Activated T-helper 17 cell treated with anti-CD3 and anti-CD28 coated beads, Interleukin-2, amount 50 U/mL, for 72 hours (primary cell): ENCODE data around the gene GPRC5B. TPM values are rescaled to one million over a fixed set of nuclear protein-coding genes. Genes with fewer than 3 reads are reported as not detected.

Source experiments
- ATAC-seq: fragments of 150-1000 bp; cut with Tn5 transposase; replicated peaks from 2 replicates; pipeline ENCODE4 v1.10.0; 2021; ENCODE audit warnings: mild to moderate bottlenecking, moderate library complexity
- H3K27ac Mint-ChIP-seq: one replicate; pipeline ENCODE4 v1.8.0; 2022; ENCODE audit warnings: mixed read lengths
- H3K27me3 Mint-ChIP-seq: one replicate; pipeline ENCODE4 v1.8.0; 2022; ENCODE audit warnings: mixed read lengths
- H3K36me3 Mint-ChIP-seq: one replicate; pipeline ENCODE4 v1.8.0; 2022; ENCODE audit warnings: low read depth, mild to moderate bottlenecking, mixed read lengths
- H3K4me1 Mint-ChIP-seq: one replicate; pipeline ENCODE4 v1.8.0; 2022; ENCODE audit warnings: mixed read lengths
- H3K4me3 Mint-ChIP-seq: one replicate; pipeline ENCODE4 v1.8.0; 2022; ENCODE audit warnings: mild to moderate bottlenecking, mixed read lengths
- H3K9me3 Mint-ChIP-seq: one replicate; pipeline ENCODE4 v1.8.0; 2022; ENCODE audit warnings: mixed read lengths
- total RNA-seq, 2 donors: library from RNA; stranded (reverse); gene quantifications; one replicate each; pipeline ENCODE4 v1.2.3, GENCODE V29; 2022

Gene GPRC5B
- total RNA-seq, 2 donors from 2014 or later: not detected

DNA sequence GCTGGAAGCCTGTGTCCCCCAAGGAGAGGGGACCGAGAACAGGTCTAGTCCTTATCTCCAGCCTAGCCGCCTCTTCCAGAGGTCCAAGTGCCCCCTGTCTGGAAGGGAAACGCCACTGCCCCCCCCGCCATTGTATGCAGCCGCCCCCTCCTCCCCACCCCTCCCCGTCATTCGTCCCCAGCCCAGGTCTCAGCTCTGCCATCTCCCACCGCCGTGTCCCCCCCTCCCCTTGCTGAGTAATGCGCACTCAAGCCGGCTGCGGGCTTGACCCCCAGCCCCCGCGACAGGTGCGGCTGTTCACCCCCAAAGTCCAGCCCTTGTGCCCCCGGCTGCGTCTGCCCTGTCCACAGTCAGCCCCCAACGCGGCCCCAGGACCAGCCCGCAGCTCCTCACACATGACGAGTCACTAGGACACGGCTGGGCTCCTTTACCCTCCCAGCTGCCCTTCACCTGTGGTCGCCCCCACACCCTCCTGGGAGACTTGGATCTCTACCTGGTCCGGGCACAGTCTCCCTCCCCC is 622 bp downstream of the GPRC5B start:
- Mint-ChIP-seq H3K36me3 (no peaks in the 10 kb centered on the region), H3K9me3 (no peaks in the 10 kb centered on the region), H3K27me3 (peaks cover 20% of the 10 kb centered on the region), H3K27ac (no peak overlapping the region), H3K4me3 (peak overlapping the region; percentile 86), H3K4me1 (peaks cover 14% of the 10 kb centered on the region)
- no peak for ATAC-seq

DNA sequence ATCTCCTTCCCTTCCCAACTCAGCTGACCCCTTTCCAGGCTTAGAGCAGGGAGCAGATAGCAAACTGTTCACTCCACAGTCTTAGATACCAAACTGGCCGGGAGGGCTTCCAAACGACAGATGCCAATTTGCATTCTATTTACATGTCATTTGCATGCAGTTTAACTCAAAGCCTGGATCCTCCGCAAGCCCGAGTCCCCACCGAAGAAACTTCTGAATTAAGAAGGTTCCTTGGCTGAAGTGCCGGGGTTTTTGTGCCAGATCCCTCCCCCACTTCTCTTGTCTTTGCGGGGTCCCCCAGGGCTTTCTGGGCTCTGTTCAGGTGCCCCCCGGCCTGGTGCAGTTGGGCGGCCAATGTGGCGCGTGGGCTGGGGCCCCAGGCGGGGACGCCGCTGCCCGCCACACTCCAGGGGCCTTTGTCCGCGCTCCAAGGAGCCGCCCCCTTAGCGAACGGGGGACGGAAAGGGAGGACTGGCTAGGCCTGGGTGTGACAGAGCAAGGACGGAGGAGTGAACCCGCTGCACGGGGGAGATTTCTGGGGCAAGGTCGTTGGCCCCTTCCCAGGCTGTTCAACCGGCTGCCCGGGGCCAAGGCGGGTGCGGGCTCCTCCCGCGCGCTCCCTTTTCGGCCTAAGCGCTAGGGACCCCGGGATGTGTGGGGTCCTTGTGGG is 1.2 kb downstream of the GPRC5B start:
- Mint-ChIP-seq H3K4me3 (peak overlapping the region; percentile 86), H3K27ac (no peak overlapping the region), H3K27me3 (peaks cover 20% of the 10 kb centered on the region), H3K4me1 (peaks cover 14% of the 10 kb centered on the region), H3K9me3 (no peaks in the 10 kb centered on the region), H3K36me3 (no peaks in the 10 kb centered on the region)
- no peak for ATAC-seq

DNA sequence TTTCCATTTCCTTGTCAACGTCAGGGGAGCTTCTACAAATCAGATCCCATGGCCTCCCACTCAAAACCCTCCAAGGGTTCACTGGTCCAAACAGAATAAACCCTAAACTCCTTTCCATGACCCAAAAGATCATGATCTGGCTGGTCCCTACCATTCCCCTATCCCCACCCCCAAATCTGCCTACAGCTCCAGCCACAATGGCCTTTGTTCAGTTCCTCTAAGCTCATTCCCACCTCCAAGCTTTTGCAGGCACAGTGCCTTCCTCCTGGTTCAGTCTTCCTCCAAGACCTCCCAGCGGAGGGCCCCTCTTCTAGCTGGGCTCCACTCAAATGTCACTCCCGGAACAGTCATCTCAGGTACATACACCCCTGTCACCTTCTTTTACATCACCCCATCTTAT is 2.0 kb downstream of the GPRC5B start:
- peaks cover 14% of the 10 kb centered on the region for H3K4me1 Mint-ChIP-seq
- no peak overlapping the region for H3K27ac Mint-ChIP-seq
- no peaks in the 10 kb centered on the region for H3K9me3 Mint-ChIP-seq
- H3K36me3 Mint-ChIP-seq: no peaks in the 10 kb centered on the region
- H3K27me3 Mint-ChIP-seq: peaks cover 20% of the 10 kb centered on the region
- no peak for ATAC-seq
- peak overlapping the region; percentile 12 for H3K4me3 Mint-ChIP-seq

DNA sequence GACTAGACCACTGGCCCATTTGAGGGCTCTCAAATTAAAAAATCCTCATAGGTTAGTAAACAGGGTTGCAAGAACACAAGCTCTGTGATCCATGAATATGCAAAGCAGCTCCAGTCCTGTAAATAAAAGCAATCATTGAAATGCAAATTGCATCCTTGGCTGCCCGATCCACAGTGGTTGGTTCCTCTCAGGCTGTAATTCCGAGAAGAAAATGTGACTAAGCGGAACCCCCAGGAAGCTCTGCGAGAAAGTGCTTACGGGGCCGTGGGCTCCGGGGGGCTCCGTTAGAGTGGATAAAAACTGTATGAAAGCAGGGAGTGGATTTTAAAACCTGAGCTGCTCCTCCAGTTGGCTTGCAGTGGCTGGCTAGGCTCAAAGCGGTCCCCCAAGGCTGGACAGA is 2.5 kb downstream of the GPRC5B start:
- no peak for ATAC-seq
- Mint-ChIP-seq H3K9me3 (no peaks in the 10 kb centered on the region), H3K27ac (no peak overlapping the region)

DNA sequence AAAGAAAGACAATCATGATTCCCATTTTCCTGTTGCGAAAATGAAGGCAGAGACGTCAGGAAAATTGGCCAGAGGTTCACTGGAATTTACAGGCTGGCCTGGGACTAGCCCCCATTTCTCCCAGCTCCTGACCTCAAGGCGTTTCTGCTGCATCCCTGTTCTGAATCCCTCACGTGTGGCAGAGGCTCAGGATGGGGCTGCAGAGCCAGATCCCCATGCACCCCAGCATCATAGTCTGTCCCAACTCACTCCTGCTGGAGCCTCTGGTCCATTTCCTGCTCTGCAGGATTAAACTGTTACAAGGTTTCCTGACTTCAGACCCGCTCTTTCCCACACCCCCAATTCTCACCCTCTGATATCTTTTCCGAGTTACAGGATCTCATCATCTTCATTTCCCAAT is 2.9 kb downstream of the GPRC5B start:
- Mint-ChIP-seq H3K27ac (no peak overlapping the region), H3K27me3 (peaks cover 20% of the 10 kb centered on the region), H3K4me1 (peaks cover 14% of the 10 kb centered on the region), H3K9me3 (no peaks in the 10 kb centered on the region), H3K36me3 (no peaks in the 10 kb centered on the region), H3K4me3 (no peak overlapping the region)
- no peak for ATAC-seq

More for the DNA sequence above, 2.5 kb downstream of the GPRC5B start:
- peaks cover 14% of the 10 kb centered on the region for H3K4me1 Mint-ChIP-seq
- no peaks in the 10 kb centered on the region for H3K36me3 Mint-ChIP-seq
- no peak overlapping the region for H3K4me3 Mint-ChIP-seq
- H3K27me3 Mint-ChIP-seq: peaks cover 20% of the 10 kb centered on the region

DNA sequence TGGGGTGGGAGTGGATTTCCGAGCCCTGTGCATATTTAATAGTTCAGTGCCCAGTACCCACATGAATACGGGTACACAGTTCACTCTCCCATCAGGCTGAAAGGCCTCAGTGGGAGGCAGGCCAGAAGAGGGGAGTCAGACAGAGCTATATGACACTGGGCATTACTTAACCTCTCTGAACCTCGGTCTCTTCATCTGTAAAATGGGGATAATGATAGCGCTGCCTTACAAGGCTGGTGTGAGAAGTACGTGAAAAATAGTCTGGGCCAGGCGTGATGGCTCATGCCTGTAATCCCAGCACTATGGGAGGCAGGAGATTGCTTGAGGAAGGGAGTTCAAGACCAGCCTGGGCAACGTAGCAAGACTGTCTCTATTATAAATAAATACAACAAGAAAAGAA is 3.6 kb downstream of the GPRC5B start:
- Mint-ChIP-seq H3K36me3 (no peaks in the 10 kb centered on the region), H3K27me3 (peaks cover 18% of the 10 kb centered on the region), H3K27ac (no peak overlapping the region), H3K4me3 (no peak overlapping the region), H3K9me3 (no peaks in the 10 kb centered on the region), H3K4me1 (peaks cover 9% of the 10 kb centered on the region)
- ATAC-seq: no peak

DNA sequence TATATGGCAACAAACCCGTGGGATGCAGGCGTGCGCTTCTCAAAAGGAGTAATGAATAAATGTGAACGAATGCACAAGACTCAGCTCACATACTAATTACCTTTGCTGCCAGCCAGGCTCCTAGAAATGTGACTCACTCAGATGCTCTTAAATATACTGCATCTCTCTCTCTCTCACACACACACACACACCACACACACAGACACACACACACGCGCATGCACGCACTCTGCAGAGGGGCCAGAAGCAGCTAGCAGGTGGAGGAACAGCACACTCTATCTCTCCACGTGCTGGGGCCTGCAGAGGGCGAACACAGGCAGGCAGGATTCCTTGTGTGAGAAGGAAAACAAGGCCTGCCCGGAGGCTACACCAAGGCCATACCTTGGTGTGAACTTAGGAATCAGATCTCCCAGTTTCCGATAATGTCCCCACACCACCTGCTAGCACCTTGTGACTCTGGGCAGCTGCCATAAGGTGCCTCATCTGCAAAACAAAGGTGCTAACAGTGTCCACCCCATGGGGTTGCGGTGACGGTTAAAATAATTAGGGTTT is 5.3 kb downstream of the GPRC5B start:
- H3K4me1 Mint-ChIP-seq: no peaks in the 10 kb centered on the region
- H3K27ac Mint-ChIP-seq: no peak overlapping the region
- no peaks in the 10 kb centered on the region for H3K36me3 Mint-ChIP-seq
- no peak overlapping the region for H3K4me3 Mint-ChIP-seq
- H3K9me3 Mint-ChIP-seq: no peaks in the 10 kb centered on the region
- ATAC-seq: no peak
- peaks cover 8% of the 10 kb centered on the region for H3K27me3 Mint-ChIP-seq

DNA sequence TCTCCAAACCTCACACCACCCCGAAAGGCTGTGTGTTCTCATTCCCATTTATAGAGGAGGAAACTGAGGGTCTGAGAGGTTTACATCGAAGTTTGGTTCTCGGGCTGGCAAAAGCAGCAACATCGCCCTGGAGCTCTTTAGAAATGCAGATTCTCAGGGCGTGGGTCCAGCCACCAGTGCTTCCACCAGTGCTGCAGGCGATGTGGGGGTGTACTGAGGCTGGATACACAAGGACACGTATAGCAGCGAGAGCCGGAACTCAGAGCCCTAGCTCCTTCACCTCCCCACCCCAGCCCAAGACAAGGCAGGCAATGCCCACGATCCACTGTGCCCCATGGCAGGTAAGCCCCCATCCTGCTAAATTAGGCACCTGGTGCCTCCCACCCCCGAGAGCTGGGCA is 5.9 kb downstream of the GPRC5B start:
- Mint-ChIP-seq H3K4me1 (no peaks in the 10 kb centered on the region), H3K27me3 (peaks cover 8% of the 10 kb centered on the region), H3K36me3 (no peaks in the 10 kb centered on the region), H3K27ac (no peak overlapping the region), H3K9me3 (no peaks in the 10 kb centered on the region), H3K4me3 (no peak overlapping the region)
- ATAC-seq: no peak

DNA sequence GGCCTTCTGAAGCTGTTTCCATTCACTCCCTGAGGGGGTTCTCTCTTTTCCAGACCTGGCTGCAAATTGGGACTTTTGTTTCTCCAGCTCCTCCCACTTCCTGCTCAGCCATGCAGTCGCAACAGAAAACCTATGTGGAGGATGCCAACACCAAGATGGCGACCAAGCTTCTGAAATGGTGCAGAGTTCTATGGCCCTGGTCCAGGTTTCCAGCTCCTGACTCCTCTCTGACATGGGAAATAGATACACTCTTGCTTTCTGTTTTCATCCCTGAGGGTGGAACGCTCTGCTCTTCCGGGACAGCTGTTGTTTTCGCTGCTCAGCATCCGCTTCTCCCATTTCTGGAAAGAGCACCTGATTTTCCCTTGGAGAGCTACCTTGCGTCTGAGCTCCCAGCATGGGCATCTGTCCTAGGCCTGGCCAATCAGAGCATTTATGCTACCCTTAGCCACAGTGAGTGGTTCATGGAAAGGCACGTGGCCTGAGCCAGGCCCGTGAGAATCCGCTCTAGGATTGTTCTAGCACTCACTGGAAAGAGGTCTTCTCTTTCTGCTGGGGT is 8.1 kb downstream of the GPRC5B start:
- Mint-ChIP-seq H3K27me3 (no peaks in the 10 kb centered on the region), H3K9me3 (no peaks in the 10 kb centered on the region), H3K27ac (no peak overlapping the region), H3K36me3 (no peaks in the 10 kb centered on the region), H3K4me1 (no peaks in the 10 kb centered on the region), H3K4me3 (no peak overlapping the region)
- no peak for ATAC-seq

DNA sequence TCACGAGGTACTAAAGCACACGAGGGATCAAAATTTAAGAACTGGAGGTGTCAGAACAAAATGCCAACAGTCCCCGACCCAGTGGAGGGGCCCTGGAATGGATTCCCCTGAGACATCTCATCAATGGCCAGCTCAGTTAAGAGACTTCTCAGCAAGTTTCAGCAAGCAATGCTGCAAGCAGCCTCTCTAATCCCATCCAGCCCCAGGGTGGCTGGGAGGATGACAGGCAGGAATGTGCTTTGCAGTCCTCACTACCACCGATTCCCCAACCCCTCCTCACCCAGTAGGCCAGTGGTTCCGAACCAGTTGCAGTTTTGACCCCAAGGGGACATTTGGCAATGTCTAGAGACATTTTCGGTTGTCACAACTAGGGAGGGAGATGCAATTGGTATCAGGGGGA is 8.7 kb downstream of the GPRC5B start:
- Mint-ChIP-seq H3K36me3 (no peaks in the 10 kb centered on the region), H3K27me3 (no peaks in the 10 kb centered on the region), H3K4me3 (no peak overlapping the region), H3K4me1 (no peaks in the 10 kb centered on the region), H3K27ac (no peak overlapping the region), H3K9me3 (no peaks in the 10 kb centered on the region)
- ATAC-seq: no peak

DNA sequence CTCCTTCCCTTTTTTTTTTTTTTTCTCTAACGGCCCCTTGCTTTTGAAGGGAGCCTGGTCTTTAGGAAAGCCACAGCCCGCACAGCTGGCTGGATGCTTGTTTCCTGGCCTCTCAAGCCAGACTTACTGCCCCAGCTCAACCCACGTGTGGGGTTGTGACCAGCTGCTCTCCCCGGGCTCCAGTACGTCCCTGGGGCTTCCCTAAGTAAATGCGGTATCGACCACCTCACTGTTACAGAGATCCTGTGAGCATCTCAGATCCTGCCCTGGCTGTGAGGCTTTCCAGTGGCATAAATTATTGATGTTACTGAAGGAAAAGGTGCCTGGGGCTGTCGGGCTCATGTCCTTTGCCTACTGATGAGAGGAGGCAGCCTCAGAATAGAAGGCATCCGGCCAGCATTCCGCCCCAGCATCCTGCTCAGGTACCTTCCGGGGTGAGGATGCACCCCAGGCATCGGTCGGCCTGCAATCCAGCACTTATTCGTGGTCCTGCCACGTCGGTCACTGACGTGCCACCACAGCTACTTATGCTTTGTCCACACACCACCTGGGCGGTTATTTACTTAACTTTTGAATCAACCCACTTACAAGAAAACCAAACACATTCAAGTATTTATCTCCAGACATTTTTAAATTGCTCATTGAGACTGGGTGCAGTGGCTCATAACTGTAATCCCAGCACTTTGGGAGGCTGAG is 9.6 kb downstream of the GPRC5B start:
- Mint-ChIP-seq H3K36me3 (no peaks in the 10 kb centered on the region), H3K27me3 (no peaks in the 10 kb centered on the region), H3K27ac (no peak overlapping the region), H3K9me3 (no peaks in the 10 kb centered on the region), H3K4me1 (no peaks in the 10 kb centered on the region), H3K4me3 (no peak overlapping the region)
- no peak for ATAC-seq

DNA sequence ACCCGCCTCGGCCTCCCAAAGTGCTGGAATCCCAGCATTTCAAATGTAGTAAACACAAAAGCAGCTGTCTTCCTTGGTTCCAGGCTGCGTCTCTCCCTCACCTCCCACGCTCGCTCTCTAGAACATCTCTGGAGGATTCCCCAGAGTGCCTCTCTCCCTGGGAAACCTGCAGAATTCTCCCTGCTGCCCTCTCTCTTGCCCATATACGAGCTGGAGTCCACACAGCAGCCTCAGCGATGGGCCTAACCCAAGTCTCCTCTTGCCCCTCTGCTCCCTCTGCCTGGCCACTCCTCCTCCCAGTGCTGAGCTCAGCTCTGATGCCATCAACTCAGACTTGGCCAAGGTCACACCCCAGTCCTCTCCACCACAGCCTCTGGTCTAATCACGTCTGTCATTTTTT is 10.6 kb downstream of the GPRC5B start:
- no peaks in the 10 kb centered on the region for H3K27me3 Mint-ChIP-seq
- H3K4me3 Mint-ChIP-seq: no peak overlapping the region
- no peaks in the 10 kb centered on the region for H3K36me3 Mint-ChIP-seq
- ATAC-seq: no peak
- H3K9me3 Mint-ChIP-seq: no peaks in the 10 kb centered on the region
- H3K27ac Mint-ChIP-seq: no peak overlapping the region
- no peaks in the 10 kb centered on the region for H3K4me1 Mint-ChIP-seq

DNA sequence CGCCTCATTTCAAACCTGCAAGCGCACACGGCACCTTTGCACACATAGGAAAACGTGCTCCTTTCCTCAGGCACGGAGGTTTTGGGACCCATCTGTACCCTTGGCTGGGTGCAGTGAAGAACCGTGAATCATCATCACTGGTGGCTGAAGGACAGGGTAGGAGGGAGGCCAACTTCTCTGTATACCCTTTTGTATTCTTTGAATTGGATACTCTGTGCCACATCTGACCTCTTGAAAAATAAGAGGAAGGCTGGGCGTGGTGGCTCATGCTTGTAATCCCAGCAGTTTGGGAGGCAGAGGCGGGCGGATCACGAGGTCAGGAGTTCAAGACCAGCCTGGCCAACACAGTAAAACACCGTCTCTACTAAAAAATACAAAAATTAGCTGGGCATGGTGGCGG is 11.7 kb downstream of the GPRC5B start:
- no peaks in the 10 kb centered on the region for H3K4me1 Mint-ChIP-seq
- no peak overlapping the region for H3K4me3 Mint-ChIP-seq
- no peaks in the 10 kb centered on the region for H3K36me3 Mint-ChIP-seq
- H3K27ac Mint-ChIP-seq: no peak overlapping the region
- no peak for ATAC-seq
- H3K27me3 Mint-ChIP-seq: no peaks in the 10 kb centered on the region
- H3K9me3 Mint-ChIP-seq: no peaks in the 10 kb centered on the region

DNA sequence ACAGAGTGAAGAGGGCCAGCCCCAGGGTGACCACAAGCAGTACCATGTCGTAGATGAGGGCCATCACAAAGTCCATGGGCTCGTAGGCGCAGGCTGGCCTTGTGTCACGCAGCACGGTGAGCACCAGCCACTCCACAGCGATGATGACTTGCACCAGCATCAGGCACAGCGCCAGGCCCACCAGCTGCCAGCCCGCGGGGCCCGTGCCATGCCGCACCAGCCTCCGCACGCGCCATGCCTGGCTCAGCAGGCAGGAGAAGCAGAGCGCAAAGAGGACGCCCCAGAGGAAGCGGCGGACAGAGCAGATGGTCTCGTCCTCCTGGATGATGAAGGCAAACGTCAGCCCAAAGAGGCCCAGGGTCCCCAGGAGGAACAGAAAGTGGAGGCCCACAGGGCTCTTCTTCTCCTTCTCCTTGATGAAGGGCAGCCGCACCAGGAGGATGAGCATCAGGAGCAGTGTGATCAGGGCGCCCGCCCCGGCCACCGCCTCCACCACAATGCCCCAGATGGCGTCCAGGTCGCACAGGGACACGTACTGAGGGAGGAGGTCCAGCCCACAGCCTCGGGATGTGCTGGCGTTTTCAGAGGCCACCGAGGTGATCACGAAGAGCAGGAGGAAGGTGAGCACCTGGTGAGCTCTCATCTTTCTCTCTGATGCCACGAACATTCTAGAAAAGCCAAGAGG is 12.3 kb downstream of the GPRC5B start:
- H3K4me3 Mint-ChIP-seq: no peak overlapping the region
- H3K27ac Mint-ChIP-seq: no peak overlapping the region
- H3K27me3 Mint-ChIP-seq: no peaks in the 10 kb centered on the region
- H3K36me3 Mint-ChIP-seq: no peaks in the 10 kb centered on the region
- ATAC-seq: no peak
- H3K4me1 Mint-ChIP-seq: no peaks in the 10 kb centered on the region
- H3K9me3 Mint-ChIP-seq: no peaks in the 10 kb centered on the region
